WI38 (cell line): ENCODE data around the gene TMEM247.
"Not testable (repeated sequence)": the region's sequence is repeated elsewhere in the genome, so short reads cannot be mapped to it uniquely, and the experiment has no call there.

Experiments used
- H3K4me3 ChIP-seq: 2 replicates; pipeline ENCODE4 v1.5.1; 2011; ENCODE audit warnings: low read depth, mild to moderate bottlenecking, control low read depth, low read length
- CTCF ChIP-seq: IDR thresholded peaks from 2 replicates; pipeline ENCODE4 v1.5.1; 2012; ENCODE audit warnings: low read depth, mild to moderate bottlenecking, control low read depth, low read length

The TMEM247 gene

GRCh38 chr2:46469700-46470099, 9.7 kb upstream of the TMEM247 start:
- no peak overlapping the region for H3K4me3 ChIP-seq
- TF ChIP-seq CTCF: no peak

- no peak for TF ChIP-seq CTCF
These were observed 9.2 kb upstream of the TMEM247 start for GRCh38 chr2:46470114-46470628.

GRCh38 chr2:46471019-46471583, 8.3 kb upstream of the TMEM247 start:
- H3K4me3 ChIP-seq: no peak overlapping the region
- TF ChIP-seq CTCF: no peak

More at GRCh38 chr2:46470114-46470628, 9.2 kb upstream of the TMEM247 start:
- H3K4me3 ChIP-seq: no peak overlapping the region

- TF ChIP-seq CTCF: no peak
These were observed 7.7 kb upstream of the TMEM247 start for GRCh38 chr2:46471697-46472096.

GRCh38 chr2:46472165-46472564, 7.2 kb upstream of the TMEM247 start:
- H3K4me3 ChIP-seq: not testable (repeated sequence)

More at GRCh38 chr2:46471697-46472096, 7.7 kb upstream of the TMEM247 start:
- no peak overlapping the region for H3K4me3 ChIP-seq

- H3K4me3 ChIP-seq: not testable (repeated sequence)
These were observed 1.9 kb upstream of the TMEM247 start for GRCh38 chr2:46477462-46477861.

GRCh38 chr2:46477925-46478324, 1.4 kb upstream of the TMEM247 start:
- H3K4me3 ChIP-seq: no peak overlapping the region
- no peak for TF ChIP-seq CTCF

- H3K4me3 ChIP-seq: no peak overlapping the region
- no peak for TF ChIP-seq CTCF
These were observed 1.2 kb downstream of the TMEM247 start for GRCh38 chr2:46480562-46480961.
